ACC112 (cell line): ENCODE data around the gene GSTCD.
"Not testable (repeated sequence)": the region's sequence is repeated elsewhere in the genome, so short reads cannot be mapped to it uniquely, and the experiment has no call there.

Experiments used
- H2AFZ ChIP-seq: fragments of 200-600 bp; sonication (generic); one replicate; pipeline ENCODE4 v1.6.0; 2017; ENCODE audit warnings: antibody characterized with exemption, low read length; ENCODE audit not compliant: unreplicated experiment
- H3K27ac ChIP-seq: fragments of 200-600 bp; sonication (generic); 2 replicates; pipeline ENCODE4 v1.5.1; 2014; ENCODE audit warnings: low read depth, mild to moderate bottlenecking, antibody characterized with exemption, low read length, moderate library complexity
- H3K27me3 ChIP-seq: fragments of 200-600 bp; sonication (generic); 2 replicates; pipeline ENCODE4 v1.6.1; 2014; ENCODE audit warnings: mild to moderate bottlenecking, antibody characterized with exemption, low read length, moderate library complexity, mixed read lengths; ENCODE audit not compliant: insufficient read depth
- H3K36me3 ChIP-seq: fragments of 200-600 bp; sonication (generic); 2 replicates; pipeline ENCODE4 v1.6.1; 2016; ENCODE audit warnings: mild to moderate bottlenecking, antibody characterized with exemption, low read length, moderate library complexity, mixed read lengths; ENCODE audit not compliant: insufficient read depth
- H3K4me1 ChIP-seq: fragments of 200-600 bp; sonication (generic); one replicate; pipeline ENCODE4 v1.6.1; 2016; ENCODE audit warnings: low read length, mixed read lengths; ENCODE audit not compliant: insufficient read depth, unreplicated experiment, control insufficient read depth
- H3K4me3 ChIP-seq: fragments of 200-600 bp; sonication (generic); 2 replicates; pipeline ENCODE4 v1.5.1; 2014; ENCODE audit warnings: mild to moderate bottlenecking, low read depth, low read length
- H3K79me2 ChIP-seq: fragments of 200-600 bp; sonication (generic); one replicate; pipeline ENCODE4 v1.6.0; 2016; ENCODE audit warnings: low read length; ENCODE audit not compliant: control insufficient read depth, unreplicated experiment, insufficient read depth

The GSTCD gene

GRCh38 chr4:105714932-105715331, 6.3 kb downstream of the GSTCD start:
- peaks cover 51% of the 10 kb centered on the region for H3K79me2 ChIP-seq
- H3K4me1 ChIP-seq: peaks cover 42% of the 10 kb centered on the region
- H3K4me3 ChIP-seq: no peak overlapping the region
- H3K27ac ChIP-seq: peak overlapping the region; percentile 17
- H3K27me3 ChIP-seq: no peaks in the 10 kb centered on the region
- H3K36me3 ChIP-seq: 0 out of 2 replicates have a peak, but pooled peaks cover 10% of the 10 kb centered on the region
- H2AFZ ChIP-seq: peak overlapping the region; percentile 43

DNA sequence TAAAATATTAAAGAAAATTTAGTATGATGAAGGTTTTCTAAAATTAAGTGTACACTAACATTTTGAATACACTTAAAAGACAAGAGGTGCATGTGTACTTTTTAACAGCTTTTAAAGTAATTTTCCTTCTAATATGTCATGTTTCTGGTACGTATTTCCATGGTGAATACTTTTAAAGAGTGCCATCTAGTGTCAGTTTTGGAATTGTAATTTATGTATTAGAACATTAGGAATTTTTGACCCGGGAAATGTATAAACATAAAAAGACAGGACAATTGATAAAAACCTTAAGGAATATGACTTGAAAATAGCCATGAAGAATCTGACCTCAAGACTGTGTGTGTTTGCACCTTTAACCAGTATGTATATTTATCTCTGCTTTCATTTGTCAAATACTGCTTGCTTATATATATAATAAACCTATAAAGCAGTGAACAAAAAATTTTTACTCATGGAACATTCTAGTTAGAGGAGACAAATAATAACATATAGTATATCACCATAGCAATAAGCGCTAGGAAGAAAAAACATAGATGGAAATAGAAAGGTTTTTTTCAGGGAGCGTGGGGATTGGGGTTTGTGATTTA, 7.2 kb downstream of the GSTCD start:
- Histone ChIP-seq H3K79me2 (peaks cover 44% of the 10 kb centered on the region), H3K4me3 (no peak overlapping the region), H3K27me3 (no peaks in the 10 kb centered on the region), H2AFZ (no peak overlapping the region), H3K36me3 (0 out of 2 replicates have a peak, but pooled peaks cover 12% of the 10 kb centered on the region), H3K4me1 (peaks cover 35% of the 10 kb centered on the region), H3K27ac (no peak overlapping the region)

DNA sequence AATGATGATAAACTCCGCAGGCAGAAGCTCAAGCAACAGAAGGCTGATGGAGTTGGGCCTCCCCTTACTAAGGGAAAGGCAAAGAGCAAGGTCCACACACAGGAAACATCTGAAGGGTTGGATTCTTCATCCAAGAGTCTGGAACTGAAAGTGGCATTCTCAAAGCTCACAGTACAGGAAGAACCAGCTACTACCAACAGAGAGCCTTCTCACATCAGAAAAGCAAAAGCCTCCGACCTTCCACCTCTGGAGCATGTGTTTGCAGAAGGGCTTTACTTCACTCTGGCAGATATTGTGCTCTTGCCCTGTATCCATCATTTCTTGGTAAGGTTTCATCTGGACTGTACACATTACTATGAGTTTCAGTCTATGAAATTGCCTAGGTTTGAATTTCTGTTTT, 10.6 kb downstream of the GSTCD start:
- H2AFZ ChIP-seq: no peak overlapping the region
- H3K27ac ChIP-seq: no peak overlapping the region
- 0 out of 2 replicates have a peak, but pooled peaks cover 12% of the 10 kb centered on the region for H3K36me3 ChIP-seq
- no peak overlapping the region for H3K4me3 ChIP-seq
- H3K4me1 ChIP-seq: peaks cover 11% of the 10 kb centered on the region
- H3K79me2 ChIP-seq: peaks cover 19% of the 10 kb centered on the region
- no peaks in the 10 kb centered on the region for H3K27me3 ChIP-seq

GRCh38 chr4:105725623-105726022, 17.0 kb downstream of the GSTCD start:
- no peaks in the 10 kb centered on the region for H3K27me3 ChIP-seq
- peaks cover 28% of the 10 kb centered on the region for H3K36me3 ChIP-seq
- H3K27ac ChIP-seq: no peak overlapping the region
- no peak overlapping the region for H3K4me3 ChIP-seq
- no peak overlapping the region for H2AFZ ChIP-seq
- H3K79me2 ChIP-seq: no peaks in the 10 kb centered on the region
- H3K4me1 ChIP-seq: peaks cover 3% of the 10 kb centered on the region

DNA sequence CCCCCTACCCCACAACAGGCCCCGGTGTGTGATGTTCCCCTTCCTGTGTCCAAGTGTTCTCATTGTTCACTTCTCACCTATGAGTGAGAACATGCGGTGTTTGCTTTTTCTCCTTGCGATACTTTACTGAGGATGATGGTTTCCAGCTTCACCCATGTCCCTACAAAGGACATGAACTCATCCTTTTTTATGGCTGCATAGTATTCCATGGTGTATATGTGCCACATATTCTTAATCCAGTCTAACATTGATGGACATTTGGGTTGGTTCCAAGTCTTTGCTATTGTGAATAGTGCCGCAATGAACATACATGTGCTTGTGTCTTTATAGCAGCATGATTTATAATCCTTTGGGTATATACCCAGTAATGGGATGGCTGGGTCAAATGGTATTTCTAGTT, 21.3 kb downstream of the GSTCD start:
- not testable (repeated sequence) for H3K27me3 ChIP-seq, H3K27ac ChIP-seq, H2AFZ ChIP-seq, H3K4me1 ChIP-seq, H3K79me2 ChIP-seq, H3K4me3 ChIP-seq
- H3K36me3 ChIP-seq: peaks cover 28% of the 10 kb centered on the region

DNA sequence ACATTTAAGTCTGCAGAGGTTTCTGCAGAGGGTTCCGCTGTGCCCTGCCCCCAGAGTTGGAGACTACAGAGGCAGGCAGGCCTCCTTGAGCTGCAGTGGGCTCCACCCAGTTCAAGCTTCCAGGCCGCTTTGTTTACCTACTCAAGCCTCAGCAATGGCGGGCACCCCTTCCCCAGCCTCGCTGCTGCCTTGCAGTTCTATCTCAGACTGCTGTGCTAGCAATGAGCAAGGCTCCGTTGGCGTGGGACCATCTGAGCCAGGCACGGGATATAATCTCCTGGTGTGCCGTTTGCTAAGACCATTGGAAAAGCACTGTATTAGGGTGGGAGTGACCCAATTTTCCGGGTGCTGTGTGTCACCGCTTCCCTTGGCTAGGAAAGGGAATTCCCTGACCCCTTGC, 26.6 kb downstream of the GSTCD start:
- not testable (repeated sequence) for H3K27me3 ChIP-seq, H3K4me1 ChIP-seq, H3K4me3 ChIP-seq, H3K27ac ChIP-seq, H3K79me2 ChIP-seq, H2AFZ ChIP-seq
- peaks cover 25% of the 10 kb centered on the region for H3K36me3 ChIP-seq

DNA sequence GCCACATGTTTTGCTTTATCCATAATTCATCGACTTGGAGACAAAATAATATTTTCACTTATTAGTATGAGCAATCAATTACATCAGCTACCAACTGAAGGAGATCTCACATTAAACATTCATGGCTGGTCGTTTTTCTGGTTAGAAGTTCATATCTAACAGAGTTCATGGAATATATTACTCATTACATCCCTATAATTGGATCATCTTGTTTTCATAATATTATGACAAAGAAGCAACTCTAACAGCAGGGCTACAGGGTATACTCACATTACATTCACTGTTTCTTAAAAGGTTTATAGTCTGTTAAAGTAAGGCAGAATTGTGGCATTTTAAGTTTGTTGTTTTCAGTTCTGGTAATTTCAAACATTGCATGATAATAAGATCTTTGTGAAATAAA, 33.0 kb downstream of the GSTCD start:
- Histone ChIP-seq H3K4me3 (no peak overlapping the region), H3K4me1 (no peaks in the 10 kb centered on the region), H3K36me3 (peaks cover 28% of the 10 kb centered on the region), H3K27ac (no peak overlapping the region), H2AFZ (no peak overlapping the region), H3K27me3 (no peaks in the 10 kb centered on the region), H3K79me2 (no peaks in the 10 kb centered on the region)

DNA sequence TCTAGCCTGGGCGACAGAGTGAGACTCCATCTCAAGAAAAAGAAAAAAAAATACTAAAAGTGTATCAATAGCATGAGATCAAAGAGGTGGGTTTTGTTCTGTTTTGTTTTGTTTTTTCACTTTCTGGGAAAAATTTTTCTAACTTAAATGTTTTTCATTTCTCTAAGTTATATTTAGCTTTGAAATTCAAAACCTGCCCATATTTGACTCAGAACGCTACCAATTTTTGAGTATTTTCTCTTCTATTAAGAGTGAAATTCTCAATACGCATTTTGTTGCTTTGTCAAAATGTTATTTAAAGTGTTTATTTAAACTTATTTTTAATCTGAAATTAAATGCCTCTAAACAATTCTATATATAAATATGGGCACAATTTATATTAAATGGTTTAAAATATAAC, 39.6 kb downstream of the GSTCD start:
- H2AFZ ChIP-seq: no peak overlapping the region
- H3K4me3 ChIP-seq: no peak overlapping the region
- H3K79me2 ChIP-seq: no peaks in the 10 kb centered on the region
- H3K4me1 ChIP-seq: no peaks in the 10 kb centered on the region
- H3K27ac ChIP-seq: no peak overlapping the region
- peaks cover 6% of the 10 kb centered on the region; the same call in 1 of the 2 replicates for H3K36me3 ChIP-seq
- H3K27me3 ChIP-seq: no peaks in the 10 kb centered on the region

DNA sequence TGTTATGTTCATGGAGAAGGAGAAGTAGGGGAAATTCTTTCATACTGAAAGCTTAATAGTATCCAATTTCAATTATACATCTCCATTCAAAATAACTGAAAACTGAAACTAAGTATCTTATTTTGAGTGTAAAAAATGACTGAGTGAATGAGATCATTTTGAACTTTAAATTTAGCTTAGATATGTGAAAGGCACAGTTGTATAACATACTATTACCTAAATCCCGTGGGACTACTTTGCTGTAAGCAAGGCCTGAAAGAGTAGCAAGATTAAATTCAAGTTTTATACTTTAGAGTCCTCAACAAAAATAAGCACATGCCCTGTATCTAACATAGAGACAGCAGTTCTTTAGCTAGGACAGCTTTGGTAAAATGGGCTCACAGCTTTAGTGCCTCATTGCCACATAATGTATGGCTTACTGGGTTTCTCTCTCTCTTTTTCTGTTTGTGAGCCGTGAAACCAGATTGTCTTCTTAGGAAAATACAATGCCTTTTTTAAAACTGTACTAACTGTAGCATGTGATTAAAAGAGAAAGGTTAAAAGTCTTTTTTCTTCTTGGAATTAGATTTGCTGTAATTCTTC, 43.2 kb downstream of the GSTCD start:
- Histone ChIP-seq H3K27me3 (no peaks in the 10 kb centered on the region), H2AFZ (no peak overlapping the region), H3K36me3 (no peaks in the 10 kb centered on the region; the same call in 1 of the 2 replicates), H3K4me1 (no peaks in the 10 kb centered on the region), H3K27ac (no peak overlapping the region), H3K4me3 (no peak overlapping the region), H3K79me2 (no peaks in the 10 kb centered on the region)

DNA sequence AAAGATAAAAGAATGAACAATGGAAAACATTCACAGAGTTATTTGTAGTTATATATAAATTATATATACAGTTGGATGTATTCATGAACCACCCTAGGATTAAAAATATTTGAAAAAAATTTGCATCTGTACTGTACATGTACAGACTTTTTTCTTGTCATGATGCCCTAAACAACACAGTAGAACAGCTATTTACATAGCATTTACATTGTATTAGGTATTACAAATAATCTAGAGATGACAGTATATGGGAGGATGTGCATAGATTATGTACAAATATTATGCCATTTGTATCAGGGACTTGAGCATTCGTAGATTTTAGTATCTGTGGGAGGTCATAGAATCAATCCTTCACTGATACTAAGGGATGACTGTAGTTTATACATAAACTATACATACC, 44.8 kb downstream of the GSTCD start:
- H3K27me3 ChIP-seq: no peaks in the 10 kb centered on the region
- no peaks in the 10 kb centered on the region for H3K79me2 ChIP-seq
- no peaks in the 10 kb centered on the region; the same call in 1 of the 2 replicates for H3K36me3 ChIP-seq
- no peak overlapping the region for H3K27ac ChIP-seq
- H3K4me3 ChIP-seq: no peak overlapping the region
- H2AFZ ChIP-seq: no peak overlapping the region
- no peaks in the 10 kb centered on the region for H3K4me1 ChIP-seq

- H3K4me3 ChIP-seq: no peak overlapping the region
- H3K4me1 ChIP-seq: no peaks in the 10 kb centered on the region
- no peaks in the 10 kb centered on the region for H3K79me2 ChIP-seq
- no peak overlapping the region for H3K27ac ChIP-seq
- no peaks in the 10 kb centered on the region for H3K27me3 ChIP-seq
- H2AFZ ChIP-seq: no peak overlapping the region
- no peaks in the 10 kb centered on the region for H3K36me3 ChIP-seq
Observed at GRCh38 chr4:105755375-105755774, 46.8 kb downstream of the GSTCD start.
